Astrocyte of the cerebellum (primary cell): Measurements from ENCODE around the gene ZNF17.
"Not testable (repeated sequence)": the region's sequence is repeated elsewhere in the genome, so short reads cannot be mapped to it uniquely, and the experiment has no call there.

Experiments
- DNase-seq: peaks from one replicate; pipeline ENCODE4 v3.0.0-alpha.2; 2011; ENCODE audit warnings: low read depth
- H3K4me3 ChIP-seq: 2 replicates; pipeline ENCODE4 v1.5.1; 2011; ENCODE audit warnings: mild to moderate bottlenecking, low read depth, low read length, moderate library complexity
- CTCF ChIP-seq: IDR thresholded peaks from 2 replicates; pipeline ENCODE4 v1.5.1; 2012; ENCODE audit warnings: low read length, low read depth, moderate library complexity, mild to moderate bottlenecking; ENCODE audit errors: missing control alignments
- in situ Hi-C: cut with HindIII; loops from 2 replicates; pipeline ENCODE4 v1.10.0; 2017; ENCODE audit warnings: low sequenced_read_pairs

ZNF17 gene

GRCh38 chr19:57410877-57411671 lies at the start of gene ZNF17:
Gene ZNF17 (plus strand): TSS chr19:57411161. CDS start chr19:57413616, 2,455 bp downstream.
- TF ChIP-seq CTCF = no peak

GRCh38 chr19:57362419-57362818 lies 48.5 kb upstream of the ZNF17 start:
- no peak for TF ChIP-seq CTCF
- in situ Hi-C loops = no loop called here
- no peak for DNase-seq
- peak overlapping the region; percentile 54 for H3K4me3 ChIP-seq

More at GRCh38 chr19:57410877-57411671, at the start of gene ZNF17:
- peak; percentile 87 for DNase-seq
- in situ Hi-C loops = no loop called here
- peak within 1 kb of the TSS; percentile 97 for H3K4me3 ChIP-seq

GRCh38 chr19:57362997-57363687 lies 47.8 kb upstream of the ZNF17 start, which contains the start of the genes TRAPPC2B and ZNF547:
Gene TRAPPC2B (plus strand): TSS chr19:57363551. CDS start chr19:57364834, 1,283 bp downstream.
Gene ZNF547 (plus strand): TSS chr19:57363551. CDS start chr19:57368556, 5,005 bp downstream.
- peak; percentile 99 for DNase-seq
- no peak for TF ChIP-seq CTCF
- in situ Hi-C loops = no loop called here
- peak within 1 kb of the TSS; percentile 54 for H3K4me3 ChIP-seq

- no peak for DNase-seq
- peak overlapping the region; percentile 54 for H3K4me3 ChIP-seq
- in situ Hi-C loops = no loop called here
- TF ChIP-seq CTCF = no peak
These were observed 47.2 kb upstream of the ZNF17 start for GRCh38 chr19:57363688-57364181.

- in situ Hi-C loops = no loop called here
- no peak overlapping the region for H3K4me3 ChIP-seq
- DNase-seq = no peak
- TF ChIP-seq CTCF = no peak
These were observed 44.2 kb upstream of the ZNF17 start for GRCh38 chr19:57366776-57367175.

GRCh38 chr19:57374179-57374578 lies 36.8 kb upstream of the ZNF17 start:
- DNase-seq = no peak
- no peak overlapping the region for H3K4me3 ChIP-seq
- no peak for TF ChIP-seq CTCF
- in situ Hi-C loops = no loop called here

GRCh38 chr19:57374647-57375046 lies 36.3 kb upstream of the ZNF17 start:
- in situ Hi-C loops, H3K4me3 ChIP-seq, DNase-seq: not testable (repeated sequence)
